ENCODE measurements around the gene CCDC15.
A peak's percentile ranks its signal among the peaks of the same experiment; 100 is the strongest.

Gene CCDC15

GRCh38 chr11:124953753-124954589, at the start of gene CCDC15:
CCDC15 (plus strand) TSS chr11:124954202; CDS start chr11:124954733, 531 bp downstream.
- peak; percentile 96 to 98 (median 97) for DNase-seq

GRCh38 chr11:124915541-124916369, 38.2 kb upstream of the CCDC15 start:
- DNase-seq, result peak; percentile 30 to 69 (median 50)

- no peak for DNase-seq
These were observed 37.7 kb upstream of the CCDC15 start for GRCh38 chr11:124916370-124916710.

- DNase-seq, result peak in 2 of 3 donors; percentile 20 to 37
These were observed 36.8 kb upstream of the CCDC15 start for GRCh38 chr11:124917115-124917637.

- DNase-seq, result no peak
These were observed 35.1 kb upstream of the CCDC15 start, which contains the start of gene HEPN1 for GRCh38 chr11:124918950-124919349. HEPN1 (plus strand) TSS chr11:124919250.

GRCh38 chr11:124919898-124920297, 34.1 kb upstream of the CCDC15 start:
- no peak for DNase-seq

- DNase-seq, result no peak
These were observed 33.6 kb upstream of the CCDC15 start for GRCh38 chr11:124920356-124920755.

GRCh38 chr11:124920870-124921609, 33.0 kb upstream of the CCDC15 start:
- DNase-seq, result peak; percentile 74 to 87 (median 76)

GRCh38 chr11:124922831-124923230, 31.2 kb upstream of the CCDC15 start:
- DNase-seq, result no peak

- DNase-seq, result no peak
These were observed 30.7 kb upstream of the CCDC15 start for GRCh38 chr11:124923296-124923695.

- DNase-seq, result no peak
These were observed 24.9 kb upstream of the CCDC15 start for GRCh38 chr11:124928942-124929665.

GRCh38 chr11:124930799-124931198, 23.2 kb upstream of the CCDC15 start:
- DNase-seq, result peak in 1 of 3 donors; percentile 27

- DNase-seq, result peak; percentile 21 to 55 (median 45)
These were observed 19.0 kb upstream of the CCDC15 start for GRCh38 chr11:124934862-124935547.

GRCh38 chr11:124935548-124936514, 18.2 kb upstream of the CCDC15 start, which contains the start of gene HEPACAM:
HEPACAM (minus strand) TSS chr11:124936047; CDS start chr11:124936006, 41 bp downstream.
- no peak for DNase-seq

GRCh38 chr11:124937336-124937935, 16.6 kb upstream of the CCDC15 start:
- no peak for DNase-seq

GRCh38 chr11:124938206-124938765, 15.7 kb upstream of the CCDC15 start:
- DNase-seq, result no peak

- no peak for DNase-seq
These were observed 15.0 kb upstream of the CCDC15 start for GRCh38 chr11:124938970-124939369.

- no peak for DNase-seq
These were observed 12.3 kb upstream of the CCDC15 start for GRCh38 chr11:124941703-124942102.

Data from suppressor macrophage treated with lipopolysaccharide for 1 hour (primary cell).